ENCODE results near the gene UQCRFS1.
A peak's percentile ranks its signal among the peaks of the same experiment; 100 is the strongest.
"Not testable (repeated sequence)": the region's sequence is repeated elsewhere in the genome, so short reads cannot be mapped to it uniquely, and the experiment has no call there.

Gene UQCRFS1

GRCh38 chr19:29212356-29212647 is 649 bp downstream of the UQCRFS1 start:
- ATAC-seq: no peak

- ATAC-seq: no peak
These were observed 1.2 kb downstream of the UQCRFS1 start for GRCh38 chr19:29211562-29212355.

DNA sequence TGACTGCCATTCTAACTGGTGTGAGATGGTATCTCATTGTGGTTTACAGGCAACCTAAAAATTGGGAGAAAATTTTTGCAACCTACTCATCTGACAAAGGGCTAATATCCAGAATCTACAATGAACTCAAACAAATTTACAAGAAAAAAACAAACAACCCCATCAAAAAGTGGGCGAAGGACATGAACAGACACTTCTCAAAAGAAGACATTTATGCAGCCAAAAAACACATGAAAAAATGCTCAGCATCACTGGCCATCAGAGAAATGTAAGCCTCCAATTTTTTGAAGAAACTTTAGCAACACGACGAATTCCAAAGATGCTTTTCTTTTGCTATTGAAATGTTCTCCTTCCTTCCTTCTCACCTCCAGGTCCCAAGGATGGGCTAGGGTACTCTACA is 1.9 kb downstream of the UQCRFS1 start:
- not testable (repeated sequence) for ATAC-seq

GRCh38 chr19:29210502-29210901 is 2.4 kb downstream of the UQCRFS1 start:
- ATAC-seq: not testable (repeated sequence)

GRCh38 chr19:29207403-29208187 is 5.4 kb downstream of the UQCRFS1 start:
- not testable (repeated sequence) for ATAC-seq

GRCh38 chr19:29206453-29206852 is 6.5 kb downstream of the UQCRFS1 start:
- no peak for ATAC-seq

DNA sequence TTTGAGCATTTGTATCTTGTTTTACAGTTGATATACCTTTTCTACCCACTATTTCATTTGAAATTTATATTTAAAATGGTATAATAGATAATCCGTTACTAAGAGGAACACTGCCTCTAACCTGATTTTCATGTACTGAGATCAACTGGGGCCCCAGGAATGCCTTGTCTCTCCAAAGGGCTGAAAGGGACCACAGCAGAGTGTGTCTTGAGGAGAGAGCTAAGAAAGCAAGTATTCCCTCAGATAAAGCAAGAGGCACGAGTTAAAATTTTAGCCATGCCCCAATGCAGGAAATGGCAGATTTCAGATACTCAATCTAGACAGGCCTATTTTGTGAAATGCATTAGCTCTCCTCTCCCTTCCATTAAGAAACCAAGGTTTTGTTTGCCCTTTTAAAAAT is 10.7 kb downstream of the UQCRFS1 start:
- ATAC-seq: no peak

GRCh38 chr19:29201855-29202254 is 11.1 kb downstream of the UQCRFS1 start:
- ATAC-seq: no peak

DNA sequence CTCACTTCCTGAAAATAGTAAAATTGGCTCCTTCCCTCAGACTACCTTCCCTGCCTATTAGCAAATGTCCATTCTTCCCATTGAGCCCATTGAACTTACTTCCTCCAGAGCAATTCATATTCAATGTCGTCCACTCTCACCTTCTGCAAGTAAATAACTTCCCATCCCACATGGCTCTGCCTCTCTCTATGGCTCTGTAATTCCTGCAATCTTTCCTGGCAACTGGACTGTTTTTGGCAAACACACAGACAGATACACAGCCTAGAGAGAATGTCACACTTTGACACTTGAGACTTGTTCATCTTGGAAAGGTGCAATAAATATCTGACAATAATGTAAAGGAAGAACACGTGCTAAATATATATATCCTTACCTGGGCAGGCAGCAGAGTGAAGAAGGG is 18.3 kb downstream of the UQCRFS1 start:
- ATAC-seq: no peak

- no peak for ATAC-seq
These were observed 19.8 kb downstream of the UQCRFS1 start for GRCh38 chr19:29193155-29193554.

GRCh38 chr19:29191005-29191404 is 21.9 kb downstream of the UQCRFS1 start:
- ATAC-seq: no peak

- no peak for ATAC-seq
These were observed 24.0 kb downstream of the UQCRFS1 start for GRCh38 chr19:29189033-29189360.

GRCh38 chr19:29188289-29189032 is 24.5 kb downstream of the UQCRFS1 start:
- ATAC-seq: no peak

DNA sequence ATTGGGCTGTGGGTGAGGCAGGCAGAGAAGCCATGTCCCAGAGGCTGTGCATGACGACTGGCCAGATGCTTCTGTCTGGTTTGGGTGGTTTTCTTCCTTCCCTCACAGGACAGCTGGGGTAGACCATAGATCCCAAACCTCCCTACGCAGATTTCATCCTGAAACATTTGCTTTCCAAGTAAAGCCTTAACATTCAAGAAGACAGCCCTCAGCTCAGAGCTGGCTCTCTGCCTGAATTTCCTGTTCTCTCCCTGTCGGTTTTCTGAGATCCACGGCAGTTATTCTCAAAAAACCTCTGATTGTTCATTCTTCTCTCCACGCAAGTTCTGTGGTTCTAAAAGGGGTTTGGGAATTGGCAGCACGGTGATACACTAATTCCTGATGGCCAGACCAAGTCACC is 25.3 kb downstream of the UQCRFS1 start:
- no peak for ATAC-seq

DNA sequence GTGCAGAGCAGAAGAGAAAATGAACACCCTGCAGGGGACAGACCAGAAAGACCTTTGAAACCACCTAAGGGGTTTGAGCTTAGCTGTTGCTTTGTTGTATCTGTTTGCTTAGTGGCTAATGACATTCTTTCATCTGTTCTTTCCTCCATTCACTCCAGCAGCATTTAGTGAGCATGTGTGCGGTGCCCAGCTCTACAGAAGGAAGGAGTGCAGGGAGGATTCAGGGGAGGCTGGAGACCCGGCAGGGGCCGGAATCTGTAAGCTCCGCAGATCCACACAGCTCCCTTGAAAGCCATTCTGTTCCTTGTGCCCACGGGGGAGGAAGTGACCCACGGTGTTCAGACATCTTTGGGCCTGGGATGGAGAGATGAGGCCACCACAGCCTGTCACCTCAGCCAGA is 27.5 kb downstream of the UQCRFS1 start:
- no peak for ATAC-seq

DNA sequence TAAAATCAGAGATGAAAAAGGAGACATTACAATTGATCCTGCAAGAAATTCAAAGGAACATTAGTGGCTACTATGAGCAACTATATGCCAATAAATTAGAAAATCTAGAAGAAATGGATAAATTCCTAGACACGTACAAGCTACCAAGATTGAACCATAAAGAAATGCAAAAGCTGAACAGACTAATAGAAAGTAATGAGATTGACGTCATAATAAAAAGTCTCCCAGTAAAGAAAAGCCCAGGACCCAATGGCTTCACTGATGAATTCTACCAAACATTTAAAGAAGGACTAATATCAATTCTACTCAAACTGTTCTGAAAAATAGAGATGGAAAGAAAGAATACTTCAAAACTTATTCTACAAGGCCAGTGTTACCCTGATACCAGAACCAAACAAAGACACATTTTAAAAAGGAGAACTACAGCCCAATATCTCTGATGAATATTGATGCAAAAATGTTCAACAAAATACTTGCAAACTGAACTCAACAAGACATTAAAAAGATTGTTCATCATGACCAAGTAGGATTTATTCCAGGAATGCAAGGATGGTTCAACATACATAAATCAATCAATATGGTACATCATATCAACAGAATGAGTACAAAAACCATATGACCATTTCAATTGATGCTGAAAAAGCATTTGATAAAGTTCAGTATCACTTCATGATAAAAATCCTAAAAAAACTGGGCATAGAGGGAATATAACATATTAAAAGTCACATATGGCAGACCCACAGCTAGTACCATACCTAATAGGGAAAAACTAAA is 35.8 kb downstream of the UQCRFS1 start:
- no peak for ATAC-seq

DNA sequence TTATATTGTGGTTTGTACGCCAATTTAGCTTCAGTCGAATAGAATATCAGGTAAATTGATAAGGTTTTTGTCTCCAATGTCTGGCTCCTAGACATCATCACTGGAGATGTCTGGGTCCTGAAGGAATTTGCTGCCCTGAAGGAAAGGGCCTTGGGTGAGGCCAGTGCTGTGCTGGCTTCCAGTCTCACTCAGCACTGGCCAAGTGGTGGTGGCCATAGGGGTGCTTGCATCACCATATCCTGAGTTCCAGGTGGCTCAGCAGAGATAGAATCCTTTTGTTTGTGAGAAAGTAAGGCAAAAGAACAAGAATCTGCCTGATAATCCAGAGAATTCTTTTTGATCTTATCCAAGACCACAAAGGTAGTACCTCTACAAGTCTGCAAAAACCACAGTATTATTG is 39.1 kb downstream of the UQCRFS1 start:
- ATAC-seq: no peak

GRCh38 chr19:29172302-29172701 is 40.6 kb downstream of the UQCRFS1 start:
- ATAC-seq: no peak

DNA sequence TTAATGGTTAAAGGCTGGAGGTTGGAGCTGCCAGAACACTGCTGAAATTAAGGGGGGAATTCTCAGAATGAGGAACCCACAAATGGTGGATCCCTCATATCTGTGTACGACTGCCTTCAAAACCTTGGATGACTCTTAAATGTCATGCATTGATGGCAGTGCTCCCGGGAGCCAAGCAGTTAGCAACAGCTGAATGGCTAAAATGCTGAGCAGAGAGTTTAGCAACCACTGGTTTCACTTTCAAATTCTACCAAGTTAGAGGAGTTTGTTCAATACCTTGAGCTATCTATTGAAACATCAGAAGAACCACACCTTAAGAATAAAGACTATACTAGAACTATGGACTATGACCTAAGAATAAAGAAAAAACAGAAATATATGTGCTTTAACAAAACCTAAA is 41.4 kb downstream of the UQCRFS1 start:
- ATAC-seq: no peak

- ATAC-seq: peak in 1 of 2 donors; percentile 13
These were observed 42.4 kb downstream of the UQCRFS1 start for GRCh38 chr19:29170554-29170953.

GRCh38 chr19:29162694-29163093 is 50.3 kb downstream of the UQCRFS1 start:
- ATAC-seq: no peak

GRCh38 chr19:29155683-29156082 is 57.3 kb downstream of the UQCRFS1 start:
- ATAC-seq: no peak
